GM08714 (cell line): ENCODE data around the gene BCAS1.

Experiments
- H3K4me3 ChIP-seq: fragments of 200-500 bp; sonication (Bioruptor generic); 2 replicates; pipeline ENCODE4 v1.5.1; 2014; ENCODE audit warnings: mild to moderate bottlenecking, low read length, inconsistent platforms
- ZNF274 ChIP-seq: IDR thresholded peaks from 2 replicates; pipeline ENCODE4 v1.6.1; 2012; ENCODE audit warnings: mild to moderate bottlenecking, low read depth, low read length

The BCAS1 gene

GRCh38 chr20:53897884-53898555, 172.4 kb downstream of the BCAS1 start:
- TF ChIP-seq ZNF274 = no peak
- no peak overlapping the region for H3K4me3 ChIP-seq

- H3K4me3 ChIP-seq = no peak overlapping the region
- TF ChIP-seq ZNF274 = no peak
Observed at GRCh38 chr20:53896647-53897046, 173.7 kb downstream of the BCAS1 start.

DNA sequence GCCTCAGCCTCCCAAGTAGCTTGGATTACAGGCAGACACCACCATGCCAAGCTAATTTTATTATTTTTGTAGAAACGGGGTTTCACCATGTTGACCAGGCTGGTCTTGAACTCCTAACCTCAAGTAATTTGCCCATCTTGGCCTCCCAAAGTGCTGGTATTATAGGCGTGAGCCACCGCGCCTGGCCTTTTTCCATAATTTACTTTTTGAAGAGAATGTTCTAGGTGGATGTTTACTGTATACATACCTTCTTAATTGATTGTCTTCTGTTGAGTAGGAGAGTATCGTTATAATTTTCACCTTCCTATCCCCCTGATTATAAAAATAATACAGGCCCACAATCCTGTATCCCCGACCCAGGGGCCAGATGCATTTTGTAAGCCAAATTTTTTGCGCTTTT, 174.4 kb downstream of the BCAS1 start:
- TF ChIP-seq ZNF274 = no peak
- no peak overlapping the region for H3K4me3 ChIP-seq

GRCh38 chr20:53895385-53895755, 175.0 kb downstream of the BCAS1 start:
- no peak for TF ChIP-seq ZNF274
- no peak overlapping the region for H3K4me3 ChIP-seq

DNA sequence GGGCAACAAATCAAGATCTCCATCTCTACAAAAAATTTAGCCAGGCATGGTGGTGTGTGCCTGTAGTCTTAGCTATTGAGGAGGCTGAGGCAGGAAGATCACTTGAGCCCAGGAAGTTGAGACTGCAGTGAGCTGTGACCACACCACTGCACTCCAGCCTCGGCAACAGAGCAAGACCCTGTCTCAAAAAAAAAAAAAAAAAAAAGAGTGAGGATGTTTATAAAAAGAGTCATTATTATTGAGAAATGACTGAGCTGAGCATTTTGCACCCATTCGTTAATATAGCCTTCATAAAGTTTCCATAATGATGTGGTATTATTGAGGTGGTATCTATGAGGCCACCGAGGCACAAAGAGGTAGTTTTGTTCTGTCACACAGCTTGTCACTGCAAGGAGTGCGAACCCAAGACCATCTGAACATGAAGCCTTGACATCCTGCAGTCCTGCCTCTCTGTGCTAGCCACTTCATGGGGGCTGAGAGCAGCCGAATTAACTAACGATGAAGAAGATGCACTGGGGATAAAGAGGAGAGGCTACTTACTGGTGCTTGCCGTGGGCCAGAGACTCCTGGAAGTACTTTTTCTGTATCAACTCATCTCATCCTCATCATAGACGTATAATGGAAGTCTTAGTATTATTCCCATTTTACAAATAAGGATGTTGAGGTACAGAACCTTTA, 175.5 kb downstream of the BCAS1 start:
- no peak overlapping the region; the same call in 1 of the 2 replicates for H3K4me3 ChIP-seq
- no peak for TF ChIP-seq ZNF274
